ENCODE results near the gene RYR2. TPM values are rescaled to one million over a fixed set of nuclear protein-coding genes. Genes with fewer than 3 reads are reported as not detected.

The RYR2 gene
- total and polyA plus RNA-seq, 2 of the 8 experiments (the other 6 are each of a cell fraction or from before 2014, with no cell fraction given) = 1.3 to 4.4 TPM

GRCh38 chr1:237670302-237670701 is 628.3 kb downstream of the RYR2 start:
- H3K14ac ChIP-seq (ENCODE audit: insufficient read length) = no peak overlapping the region
- no peak overlapping the region for H4K91ac ChIP-seq (replicated peaks; ENCODE audit: insufficient read length, low read length)
- no peak overlapping the region for H2BK5ac ChIP-seq (ENCODE audit: low read depth, low read length)
- no peaks in the 10 kb centered on the region for H3K36me3 ChIP-seq (ENCODE audit: control insufficient read depth in 2 of 4, insufficient read depth in 4 of 4, low read length in 3 of 4)
- H2BK20ac ChIP-seq (ENCODE audit: low read length) = no peak overlapping the region
- H3K4me3 ChIP-seq (ENCODE audit: extremely low read depth in 1 of 4, insufficient read depth in 2 of 4, low read depth in 3 of 4, low read length in 4 of 4) = no peak overlapping the region
- no peaks in the 10 kb centered on the region for H3K27me3 ChIP-seq (replicated peaks in 1 of 4; ENCODE audit: control insufficient read depth in 3 of 4, extremely low read depth in 1 of 4, insufficient read depth in 3 of 4, low read length in 3 of 4)
- H2BK12ac ChIP-seq (ENCODE audit: low read depth, low read length) = no peak overlapping the region
- no peak overlapping the region for H2AK5ac ChIP-seq (ENCODE audit: low read depth, low read length)
- H3K4me2 ChIP-seq (ENCODE audit: insufficient read depth in 1 of 2, low read depth in 2 of 2, low read length in 2 of 2) = no peak overlapping the region
- no CpG with 5 or more reads among the region's 1 CpG for WGBS, 2 experiments (ENCODE audit: extremely low coverage in 1 of 2, insufficient coverage in 1 of 2, insufficient read length in 1 of 2, insufficient replicate concordance in 2 of 2, low coverage in 1 of 2, low lambda C conversion rate in 2 of 2, missing lambda C conversion rate in 1 of 2)
- FAIRE-seq (no peak), DNase-seq (ENCODE audit: low read depth in 1 of 2, low spot score in 2 of 2) (no peak)
- no peak overlapping the region for H3K27ac ChIP-seq (ENCODE audit: low read depth, low read length)
- H3K79me2 ChIP-seq (ENCODE audit: control insufficient read depth in 1 of 2, insufficient read depth in 2 of 2, low read length in 2 of 2) = no peaks in the 10 kb centered on the region
- no peak overlapping the region for H4K8ac ChIP-seq (ENCODE audit: extremely low read depth, insufficient read depth, low read length)
- H2AFZ ChIP-seq (ENCODE audit: low read length) = no peak overlapping the region
- no peak overlapping the region for H2BK15ac ChIP-seq (ENCODE audit: low read length)
- no peak overlapping the region for H3K23ac ChIP-seq (ENCODE audit: insufficient read length)
- no peak overlapping the region for H3K9ac ChIP-seq (replicated peaks in 1 of 4; ENCODE audit: extremely low read depth in 1 of 4, low read depth in 3 of 4, low read length in 3 of 4)
- H3K79me1 ChIP-seq (ENCODE audit: low read depth, low read length) = no peaks in the 10 kb centered on the region
- no peak overlapping the region for H3K56ac ChIP-seq (replicated peaks; ENCODE audit: insufficient read length, low read depth, low read length)
- H2BK120ac ChIP-seq (replicated peaks; ENCODE audit: low read depth, low read length) = no peak overlapping the region
- ChIA-PET CTCF (ENCODE audit: partially characterized antibody) (no interaction called here), POLR2A (ENCODE audit: partially characterized antibody) (no interaction called here)
- no peak overlapping the region for H3K4ac ChIP-seq (replicated peaks; ENCODE audit: insufficient read length, low read depth, low read length)
- no peaks in the 10 kb centered on the region for H3K9me3 ChIP-seq (ENCODE audit: insufficient read depth in 2 of 2, low read depth in 1 of 2, low read length in 1 of 2)
- no peak overlapping the region for H3K18ac ChIP-seq (ENCODE audit: extremely low read depth, low read length)
- H3K4me1 ChIP-seq (replicated peaks in 1 of 4; ENCODE audit: control insufficient read depth in 3 of 4, insufficient read depth in 4 of 4, low read length in 3 of 4) = peaks cover 0 to under 1% (median 0%) of the 10 kb centered on the region in 4 experiments; a peak in 1 of 7 replicates
- H3K23me2 ChIP-seq (ENCODE audit: low read depth, low read length) = no peaks in the 10 kb centered on the region
- no peaks in the 10 kb centered on the region for H4K20me1 ChIP-seq (replicated peaks in 1 of 2; ENCODE audit: control insufficient read depth in 1 of 2, insufficient read depth in 2 of 2, low read length in 2 of 2)
- H4K5ac ChIP-seq (ENCODE audit: insufficient read length, low read depth, low read length) = no peak overlapping the region
- TF ChIP-seq ASH2L (IDR thresholded peaks at IDR 0.05; ENCODE audit: low read length) = no peak
- TF ChIP-seq SAP30 (IDR thresholded peaks at IDR 0.05; ENCODE audit: insufficient read depth, insufficient replicate concordance, low read length) = no peak
- no peak for TF ChIP-seq SP4 (IDR thresholded peaks at IDR 0.05; ENCODE audit: low read length)
- TF ChIP-seq CHD1 (IDR thresholded peaks at IDR 0.05; ENCODE audit: low read depth, low read length) = no peak
- no peak for TF ChIP-seq RFX5 (IDR thresholded peaks at IDR 0.05; ENCODE audit: borderline replicate concordance, low read depth, low read length)
- TF ChIP-seq RNF2 (IDR thresholded peaks at IDR 0.05; ENCODE audit: borderline replicate concordance, low read depth, low read length, missing control alignments, poor library complexity, severe bottlenecking) = no peak
- no peak for TF ChIP-seq HDAC6 (IDR thresholded peaks at IDR 0.05; ENCODE audit: low read depth, low read length)
- TF ChIP-seq BRCA1 (IDR thresholded peaks at IDR 0.05; ENCODE audit: low read depth, low read length) = no peak
- no peak for TF ChIP-seq EP300 (IDR thresholded peaks at IDR 0.05; ENCODE audit: borderline replicate concordance in 1 of 2, low read depth in 2 of 2, low read length in 2 of 2)
- no peak for TF ChIP-seq MAX (IDR thresholded peaks at IDR 0.05)
- no peak for TF ChIP-seq RBBP5 (IDR thresholded peaks at IDR 0.05; ENCODE audit: borderline replicate concordance, low read depth, low read length)
- no peak for TF ChIP-seq TAF7 (optimal IDR thresholded peaks at IDR 0.05; ENCODE audit: borderline replicate concordance, low read depth, low read length)
- TF ChIP-seq TCF12 (IDR thresholded peaks at IDR 0.05; ENCODE audit: low read depth, low read length) = no peak
- TF ChIP-seq SP1 (IDR thresholded peaks at IDR 0.05; ENCODE audit: low read depth, low read length) = no peak
